GM23338 (cell line): Measurements from ENCODE around the gene ZBTB37. TPM values are rescaled to one million over a fixed set of nuclear protein-coding genes. Genes with fewer than 3 reads are reported as not detected.
A peak's percentile ranks its signal among the peaks of the same experiment; 100 is the strongest.

Source experiments
- ATAC-seq: fragments of 200-7000 bp; cut with Tn5 transposase; 3 replicates; pipeline ENCODE4 v1.9.1; 2020
- DNase-seq: peaks from one replicate; pipeline ENCODE4 v3.0.0-alpha.2; 2015; ENCODE audit warnings: low spot score
- H2AFZ ChIP-seq: fragments of 200-600 bp; sonication (generic); 2 replicates; pipeline ENCODE4 v1.8.0; 2016; ENCODE audit warnings: antibody characterized with exemption, mild to moderate bottlenecking, moderate library complexity
- H3F3A ChIP-seq: fragments of 200-600 bp; sonication (generic); replicated peaks from 2 replicates; pipeline ENCODE4 v1.8.0; 2017; ENCODE audit warnings: antibody characterized with exemption, mixed run types, low read depth
- H3K27ac ChIP-seq: fragments of 200-600 bp; sonication (generic); 2 replicates; pipeline ENCODE4 v1.6.1; 2016; ENCODE audit warnings: low read depth
- H3K27me3 ChIP-seq: fragments of 200-600 bp; sonication (generic); 2 replicates; pipeline ENCODE4 v1.8.0; 2016; ENCODE audit warnings: mild to moderate bottlenecking, mixed run types, moderate library complexity; ENCODE audit not compliant: insufficient read depth
- H3K36me3 ChIP-seq: fragments of 200-600 bp; sonication (generic); 2 replicates; pipeline ENCODE4 v1.8.0; 2016; ENCODE audit warnings: mild to moderate bottlenecking; ENCODE audit not compliant: insufficient read depth
- H3K4me1 ChIP-seq: fragments of 200-600 bp; sonication (generic); 2 replicates; pipeline ENCODE4 v1.8.0; 2016; ENCODE audit warnings: mild to moderate bottlenecking, moderate library complexity; ENCODE audit not compliant: insufficient read depth
- H3K4me2 ChIP-seq: fragments of 200-600 bp; sonication (generic); 2 replicates; pipeline ENCODE4 v1.7.1; 2017; ENCODE audit warnings: mixed run types
- H3K4me3 ChIP-seq: fragments of 200-600 bp; sonication (generic); 2 replicates; pipeline ENCODE4 v1.6.1; 2016; ENCODE audit warnings: mixed run types
- H3K79me2 ChIP-seq: fragments of 200-600 bp; sonication (generic); replicated peaks from 2 replicates; pipeline ENCODE4 v1.8.0; 2017; ENCODE audit warnings: mild to moderate bottlenecking; ENCODE audit not compliant: insufficient read depth
- H3K9me2 ChIP-seq: fragments of 200-600 bp; sonication (generic); 2 replicates; pipeline ENCODE4 v1.8.0; 2017; ENCODE audit not compliant: insufficient read depth
- H4K20me1 ChIP-seq: fragments of 200-600 bp; sonication (generic); replicated peaks from 2 replicates; pipeline ENCODE4 v1.8.0; 2017; ENCODE audit warnings: mild to moderate bottlenecking; ENCODE audit not compliant: insufficient read depth
- H3K27ac Mint-ChIP-seq: 2 replicates; pipeline ENCODE4 v1.8.0; 2020; ENCODE audit warnings: inconsistent platforms, mild to moderate bottlenecking, moderate library complexity, mixed read lengths
- H3K27me3 Mint-ChIP-seq: 3 replicates; pipeline ENCODE4 v1.8.0; 2022; ENCODE audit warnings: low read depth, mild to moderate bottlenecking, moderate library complexity, mixed read lengths, inconsistent platforms; ENCODE audit not compliant: insufficient read depth, poor library complexity
- H3K36me3 Mint-ChIP-seq: 3 replicates; pipeline ENCODE4 v1.8.0; 2021; ENCODE audit warnings: low read depth, mild to moderate bottlenecking, inconsistent platforms, moderate library complexity, mixed read lengths
- H3K4me1 Mint-ChIP-seq: 3 replicates; pipeline ENCODE4 v1.8.0; 2020; ENCODE audit warnings: mild to moderate bottlenecking, inconsistent platforms, mixed read lengths
- H3K4me3 Mint-ChIP-seq: 3 replicates; pipeline ENCODE4 v1.8.0; 2021; ENCODE audit warnings: moderate library complexity, mild to moderate bottlenecking, inconsistent platforms, mixed read lengths
- H3K9me3 Mint-ChIP-seq: 3 replicates; pipeline ENCODE4 v1.8.0; 2020; ENCODE audit warnings: moderate library complexity, mild to moderate bottlenecking, inconsistent platforms, mixed read lengths
- CREB1 ChIP-seq: fragments of 250-450 bp; sonication (Bioruptor Pico); IDR thresholded peaks from 2 replicates; pipeline ENCODE4 v1.5.0; 2020; ENCODE audit warnings: low read depth, mild to moderate bottlenecking, moderate library complexity
- polyA plus RNA-seq: library from polyadenylated mRNA; unstranded; fragments of >200 nt; fragmentation: Nextera tagmentation; extraction: Ambion mirVana; gene quantifications from 2 replicates; pipeline ENCODE4 v1.2.1, GENCODE V29; 2016
- total RNA-seq: library from RNA; depleted of rRNA; stranded (reverse); fragments of >200 nt; shearing (Covaris generic); gene quantifications from 2 replicates; pipeline ENCODE4 v1.2.3, GENCODE V29; 2014
- TF ChIP-seq, protein P1 (sequence below): IDR thresholded peaks from 2 replicates; pipeline ENCODE4 v1.6.1; 2016; ENCODE audit warnings: antibody characterized with exemption
- TF ChIP-seq, protein P2 (sequence below), 2 experiments: fragments of 200-600 bp in 1 of 2; sonication (generic) in 1 of 2; conservative IDR thresholded peaks; 2 replicates each; pipeline versions ENCODE4 v1.5.1 to v1.6.1; 2016 to 2017; ENCODE audit warnings: antibody characterized with exemption in 2 of 2, low read depth in 2 of 2, mild to moderate bottlenecking in 2 of 2, moderate library complexity in 1 of 2
- TF ChIP-seq, protein P3 (sequence below): IDR thresholded peaks from one replicate; pipeline ENCODE4 v1.6.1; 2018; ENCODE audit warnings: antibody characterized with exemption; ENCODE audit not compliant: unreplicated experiment

ZBTB37 gene
- total and polyA plus RNA-seq, 2 experiments from 2014 or later: 2.7 to 15.8 TPM

- H3K27ac ChIP-seq: no peak overlapping the region
- H3K9me2 ChIP-seq: peaks cover 16% of the 10 kb centered on the region; the same call in 1 of the 2 replicates
- no peaks in the 10 kb centered on the region for H4K20me1 ChIP-seq
- H3K4me3 Mint-ChIP-seq: no peak overlapping the region
- H3K4me1 ChIP-seq: no peaks in the 10 kb centered on the region
- no peaks in the 10 kb centered on the region for H3K27me3 ChIP-seq
- H3K36me3 Mint-ChIP-seq: peaks cover 4% of the 10 kb centered on the region; the same call in 2 of the 3 replicates
- H2AFZ ChIP-seq: no peak overlapping the region
- no peaks in the 10 kb centered on the region; the same call in 2 of the 3 replicates for H3K4me1 Mint-ChIP-seq
- H3K27me3 Mint-ChIP-seq: peaks cover 2% of the 10 kb centered on the region
- ATAC-seq (peak; percentile 88), DNase-seq (peak; percentile 81)
- H3K4me3 ChIP-seq: no peak overlapping the region
- no peak overlapping the region for H3K27ac Mint-ChIP-seq
- no peaks in the 10 kb centered on the region for H3F3A ChIP-seq
- TF ChIP-seq, protein P1, sequence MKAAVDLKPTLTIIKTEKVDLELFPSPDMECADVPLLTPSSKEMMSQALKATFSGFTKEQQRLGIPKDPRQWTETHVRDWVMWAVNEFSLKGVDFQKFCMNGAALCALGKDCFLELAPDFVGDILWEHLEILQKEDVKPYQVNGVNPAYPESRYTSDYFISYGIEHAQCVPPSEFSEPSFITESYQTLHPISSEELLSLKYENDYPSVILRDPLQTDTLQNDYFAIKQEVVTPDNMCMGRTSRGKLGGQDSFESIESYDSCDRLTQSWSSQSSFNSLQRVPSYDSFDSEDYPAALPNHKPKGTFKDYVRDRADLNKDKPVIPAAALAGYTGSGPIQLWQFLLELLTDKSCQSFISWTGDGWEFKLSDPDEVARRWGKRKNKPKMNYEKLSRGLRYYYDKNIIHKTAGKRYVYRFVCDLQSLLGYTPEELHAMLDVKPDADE: no peak
- TF ChIP-seq, protein P2, sequence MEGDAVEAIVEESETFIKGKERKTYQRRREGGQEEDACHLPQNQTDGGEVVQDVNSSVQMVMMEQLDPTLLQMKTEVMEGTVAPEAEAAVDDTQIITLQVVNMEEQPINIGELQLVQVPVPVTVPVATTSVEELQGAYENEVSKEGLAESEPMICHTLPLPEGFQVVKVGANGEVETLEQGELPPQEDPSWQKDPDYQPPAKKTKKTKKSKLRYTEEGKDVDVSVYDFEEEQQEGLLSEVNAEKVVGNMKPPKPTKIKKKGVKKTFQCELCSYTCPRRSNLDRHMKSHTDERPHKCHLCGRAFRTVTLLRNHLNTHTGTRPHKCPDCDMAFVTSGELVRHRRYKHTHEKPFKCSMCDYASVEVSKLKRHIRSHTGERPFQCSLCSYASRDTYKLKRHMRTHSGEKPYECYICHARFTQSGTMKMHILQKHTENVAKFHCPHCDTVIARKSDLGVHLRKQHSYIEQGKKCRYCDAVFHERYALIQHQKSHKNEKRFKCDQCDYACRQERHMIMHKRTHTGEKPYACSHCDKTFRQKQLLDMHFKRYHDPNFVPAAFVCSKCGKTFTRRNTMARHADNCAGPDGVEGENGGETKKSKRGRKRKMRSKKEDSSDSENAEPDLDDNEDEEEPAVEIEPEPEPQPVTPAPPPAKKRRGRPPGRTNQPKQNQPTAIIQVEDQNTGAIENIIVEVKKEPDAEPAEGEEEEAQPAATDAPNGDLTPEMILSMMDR (conservative IDR thresholded peaks at IDR 0.05; ENCODE audit: low read depth in 2 of 2): peak; percentile 81 to 96
- no peaks in the 10 kb centered on the region; the same call in 1 of the 2 replicates for H3K36me3 ChIP-seq
- no peaks in the 10 kb centered on the region for H3K9me3 Mint-ChIP-seq
- H3K79me2 ChIP-seq: no peaks in the 10 kb centered on the region
- no peak overlapping the region for H3K4me2 ChIP-seq
Observed at GRCh38 chr1:173914366-173914871, 46.2 kb downstream of the ZBTB37 start.

- H3K4me1 ChIP-seq: no peaks in the 10 kb centered on the region
- Mint-ChIP-seq H3K9me3 (no peaks in the 10 kb centered on the region), H3K4me1 (no peaks in the 10 kb centered on the region; the same call in 2 of the 3 replicates), H3K4me3 (no peak overlapping the region), H3K36me3 (no peaks in the 10 kb centered on the region), H3K27me3 (peaks cover 2% of the 10 kb centered on the region), H3K27ac (no peak overlapping the region)
- H3F3A ChIP-seq: no peaks in the 10 kb centered on the region
- ATAC-seq (no peak), DNase-seq (no peak)
- H3K9me2 ChIP-seq: peaks cover 15% of the 10 kb centered on the region; the same call in 1 of the 2 replicates
- no peaks in the 10 kb centered on the region for H3K36me3 ChIP-seq
- TF ChIP-seq, protein P3, sequence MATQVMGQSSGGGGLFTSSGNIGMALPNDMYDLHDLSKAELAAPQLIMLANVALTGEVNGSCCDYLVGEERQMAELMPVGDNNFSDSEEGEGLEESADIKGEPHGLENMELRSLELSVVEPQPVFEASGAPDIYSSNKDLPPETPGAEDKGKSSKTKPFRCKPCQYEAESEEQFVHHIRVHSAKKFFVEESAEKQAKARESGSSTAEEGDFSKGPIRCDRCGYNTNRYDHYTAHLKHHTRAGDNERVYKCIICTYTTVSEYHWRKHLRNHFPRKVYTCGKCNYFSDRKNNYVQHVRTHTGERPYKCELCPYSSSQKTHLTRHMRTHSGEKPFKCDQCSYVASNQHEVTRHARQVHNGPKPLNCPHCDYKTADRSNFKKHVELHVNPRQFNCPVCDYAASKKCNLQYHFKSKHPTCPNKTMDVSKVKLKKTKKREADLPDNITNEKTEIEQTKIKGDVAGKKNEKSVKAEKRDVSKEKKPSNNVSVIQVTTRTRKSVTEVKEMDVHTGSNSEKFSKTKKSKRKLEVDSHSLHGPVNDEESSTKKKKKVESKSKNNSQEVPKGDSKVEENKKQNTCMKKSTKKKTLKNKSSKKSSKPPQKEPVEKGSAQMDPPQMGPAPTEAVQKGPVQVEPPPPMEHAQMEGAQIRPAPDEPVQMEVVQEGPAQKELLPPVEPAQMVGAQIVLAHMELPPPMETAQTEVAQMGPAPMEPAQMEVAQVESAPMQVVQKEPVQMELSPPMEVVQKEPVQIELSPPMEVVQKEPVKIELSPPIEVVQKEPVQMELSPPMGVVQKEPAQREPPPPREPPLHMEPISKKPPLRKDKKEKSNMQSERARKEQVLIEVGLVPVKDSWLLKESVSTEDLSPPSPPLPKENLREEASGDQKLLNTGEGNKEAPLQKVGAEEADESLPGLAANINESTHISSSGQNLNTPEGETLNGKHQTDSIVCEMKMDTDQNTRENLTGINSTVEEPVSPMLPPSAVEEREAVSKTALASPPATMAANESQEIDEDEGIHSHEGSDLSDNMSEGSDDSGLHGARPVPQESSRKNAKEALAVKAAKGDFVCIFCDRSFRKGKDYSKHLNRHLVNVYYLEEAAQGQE: peak; percentile 40
- TF ChIP-seq CREB1 (CRISPR knock-in tag): no peak
- H3K79me2 ChIP-seq: no peaks in the 10 kb centered on the region
- no peak overlapping the region for H2AFZ ChIP-seq
- no peak overlapping the region for H3K4me3 ChIP-seq
- no peak overlapping the region for H3K4me2 ChIP-seq
- H3K27me3 ChIP-seq: no peaks in the 10 kb centered on the region
- H4K20me1 ChIP-seq: no peaks in the 10 kb centered on the region
- H3K27ac ChIP-seq: no peak overlapping the region
Observed at GRCh38 chr1:173915596-173915995, 47.4 kb downstream of the ZBTB37 start.
